NCI-H1417 (cell line): ENCODE results near the gene POLR2A.
"Not testable (repeated sequence)": the region's sequence is repeated elsewhere in the genome, so short reads cannot be mapped to it uniquely, and the experiment has no call there.

Source experiments
- DNase-seq, 3 experiments: peaks; one replicate each; lab custom pipeline; 2025; lab: John Stamatoyannopoulos, UW

The POLR2A gene

GRCh38 chr17:7460850-7461660 lies 23.1 kb upstream of the POLR2A start:
- no peak for DNase-seq

GRCh38 chr17:7462474-7463371 lies 21.4 kb upstream of the POLR2A start:
- DNase-seq, result no peak

GRCh38 chr17:7463372-7463846 lies 20.8 kb upstream of the POLR2A start:
- no peak for DNase-seq

- DNase-seq, result no peak
Measured at GRCh38 chr17:7464081-7464480, 20.1 kb upstream of the POLR2A start.

- DNase-seq, result no peak
Measured at GRCh38 chr17:7465597-7466275, 18.4 kb upstream of the POLR2A start.

GRCh38 chr17:7466318-7466638 lies 17.9 kb upstream of the POLR2A start:
- DNase-seq, result no peak

GRCh38 chr17:7466639-7467341 lies 17.4 kb upstream of the POLR2A start:
- DNase-seq, result no peak

GRCh38 chr17:7467498-7467897 lies 16.7 kb upstream of the POLR2A start:
- DNase-seq, result no peak

GRCh38 chr17:7468290-7468689 lies 15.9 kb upstream of the POLR2A start:
- DNase-seq, result no peak

GRCh38 chr17:7468804-7469389 lies 15.3 kb upstream of the POLR2A start:
- no peak for DNase-seq

- not testable (repeated sequence) for DNase-seq
Measured at GRCh38 chr17:7469843-7470242, 14.3 kb upstream of the POLR2A start.

- not testable (repeated sequence) for DNase-seq
Measured at GRCh38 chr17:7470457-7470973, 13.7 kb upstream of the POLR2A start.

GRCh38 chr17:7471729-7472128 lies 12.4 kb upstream of the POLR2A start:
- no peak for DNase-seq

- not testable (repeated sequence) for DNase-seq
Measured at GRCh38 chr17:7474767-7475166, 9.4 kb upstream of the POLR2A start.

GRCh38 chr17:7475764-7476422 lies 8.3 kb upstream of the POLR2A start:
- no peak for DNase-seq

- DNase-seq, result no peak
Measured at GRCh38 chr17:7476494-7476893, 7.7 kb upstream of the POLR2A start.

- DNase-seq, result no peak
Measured at GRCh38 chr17:7476951-7477350, 7.2 kb upstream of the POLR2A start.

- DNase-seq, result peak in 1 of 3 experiments; percentile 20
Measured at GRCh38 chr17:7477392-7478275, 6.5 kb upstream of the POLR2A start.
